NCI-H2107 (cell line): ENCODE results near the gene INSR.
A peak's percentile ranks its signal among the peaks of the same experiment; 100 is the strongest.
"Not testable (repeated sequence)": the region's sequence is repeated elsewhere in the genome, so short reads cannot be mapped to it uniquely, and the experiment has no call there.

ENCODE experiments used
- DNase-seq: peaks from one replicate; lab custom pipeline; 2025; lab: John Stamatoyannopoulos, UW

The INSR gene

GRCh38 chr19:7224209-7224686 lies 70.0 kb downstream of the INSR start:
- DNase-seq = no peak

GRCh38 chr19:7223429-7223828 lies 70.8 kb downstream of the INSR start:
- no peak for DNase-seq

- no peak for DNase-seq
Observed at GRCh38 chr19:7219056-7219455, 75.2 kb downstream of the INSR start.

- no peak for DNase-seq
Observed at GRCh38 chr19:7217861-7218260, 76.4 kb downstream of the INSR start.

- DNase-seq = no peak
Observed at GRCh38 chr19:7216373-7216902, 77.8 kb downstream of the INSR start.

GRCh38 chr19:7215176-7215575 lies 79.0 kb downstream of the INSR start:
- DNase-seq = no peak

- DNase-seq = no peak
Observed at GRCh38 chr19:7214324-7215089, 79.7 kb downstream of the INSR start.

- DNase-seq = no peak
Observed at GRCh38 chr19:7213628-7214323, 80.4 kb downstream of the INSR start.

GRCh38 chr19:7211191-7211951 lies 82.8 kb downstream of the INSR start:
- DNase-seq = no peak

GRCh38 chr19:7210359-7210758 lies 83.9 kb downstream of the INSR start:
- DNase-seq = no peak

GRCh38 chr19:7209597-7210325 lies 84.5 kb downstream of the INSR start:
- not testable (repeated sequence) for DNase-seq

GRCh38 chr19:7209036-7209435 lies 85.2 kb downstream of the INSR start:
- DNase-seq = not testable (repeated sequence)

GRCh38 chr19:7203332-7203731 lies 90.9 kb downstream of the INSR start:
- no peak for DNase-seq

- no peak for DNase-seq
Observed at GRCh38 chr19:7202888-7203287, 91.3 kb downstream of the INSR start.

GRCh38 chr19:7200736-7201135 lies 93.5 kb downstream of the INSR start:
- DNase-seq = no peak

GRCh38 chr19:7199613-7200533 lies 94.3 kb downstream of the INSR start:
- DNase-seq = no peak

- DNase-seq = peak; percentile 73
Observed at GRCh38 chr19:7197760-7198696, 96.2 kb downstream of the INSR start.

- no peak for DNase-seq
Observed at GRCh38 chr19:7197119-7197759, 97.0 kb downstream of the INSR start.

GRCh38 chr19:7196763-7197118 lies 97.5 kb downstream of the INSR start:
- no peak for DNase-seq
